Measurements from ENCODE around the gene TIGD1.

DNA sequence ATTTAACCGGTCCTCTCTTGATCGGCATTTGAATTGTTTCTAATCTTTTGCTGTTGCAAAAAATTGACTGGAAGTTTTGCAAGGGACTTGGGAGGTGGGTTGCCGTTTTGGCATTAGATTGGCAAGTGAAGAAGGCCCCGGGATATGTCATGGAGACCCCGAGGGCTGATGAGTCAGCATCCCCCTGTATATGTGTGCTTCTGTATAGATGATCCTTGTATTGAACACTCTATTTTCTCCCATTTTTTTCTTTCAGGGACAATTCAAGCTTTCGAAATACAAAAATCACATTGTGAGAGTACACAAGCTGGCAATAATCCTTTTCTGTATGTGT lies 30.3 kb upstream of the TIGD1 start:
- no peak for TF ChIP-seq CSDC2 (CRISPR knock-in tag; IDR thresholded peaks at IDR 0.05)
- no peak for TF ChIP-seq GLIS3 (CRISPR knock-in tag; IDR thresholded peaks at IDR 0.05)

Data from SK-N-SH treated with all-trans-retinoic acid at 6 μM for 48 hours (cell line).